K562 (cell line): ENCODE measurements around the gene NPTXR. TPM values are rescaled to one million over a fixed set of nuclear protein-coding genes. Genes with fewer than 3 reads are reported as not detected.
A peak's percentile ranks its signal among the peaks of the same experiment; 100 is the strongest.

ENCODE experiments used
- FOXA3 ChIP-seq, 2 experiments: fragments of 450-650 bp in 1 of 2; sonication (generic) in 1 of 2; formaldehyde crosslinking; IDR thresholded peaks in 1 of 2; conservative IDR thresholded peaks in 1 of 2; 2 replicates each; pipeline versions ENCODE4 v1.4.0 to v1.8.0; 2020 to 2022; ENCODE audit warnings: mild to moderate bottlenecking in 2 of 2, missing genetic modification reagents in 1 of 2
- NBN ChIP-seq: fragments of 450-650 bp; IDR thresholded peaks from 2 replicates; pipeline ENCODE4 v1.6.1; 2016; ENCODE audit warnings: low read depth, mild to moderate bottlenecking
- USF2 ChIP-seq: sonication (generic); formaldehyde crosslinking; IDR thresholded peaks from 2 replicates; pipeline ENCODE4 v1.5.0; 2020; ENCODE audit warnings: missing genetic modification reagents
- ZBTB33 ChIP-seq: sonication (generic); formaldehyde crosslinking; IDR thresholded peaks from 2 replicates; pipeline ENCODE4 v1.8.1; 2023; ENCODE audit warnings: mild to moderate bottlenecking, missing genetic modification reagents
- polyA plus RNA-seq, 8 experiments: library from polyadenylated mRNA; depleted of rRNA in 4 of 8; stranded (reverse) in 5 of 8; unstranded in 3 of 8; fragments of >200 nt; fragmentation: Nextera tagmentation in 2 of 8; fragmentation: Illumina TruSeq in 1 of 8; extraction: Ambion mirVana in 2 of 8; extraction: Trizol in 1 of 8; gene quantifications; 2 replicates each; pipeline versions ENCODE4 v1.2.1 to v1.2.3, GENCODE V29; 2011 to 2014; ENCODE audit warnings: inconsistent platforms in 1 of 8, missing spikeins in 1 of 8
- total RNA-seq, 7 experiments: library from RNA; depleted of rRNA in 6 of 7; stranded (reverse); fragments of >200 nt in 6 of 7; fragmentation: Illumina TruSeq in 2 of 7; extraction: Trizol in 2 of 7; gene quantifications; 2 replicates each; pipeline versions ENCODE4 v1.2.1 to v1.2.3, GENCODE V29; 2011 to 2021; ENCODE audit warnings: low replicate concordance in 1 of 7
- TF ChIP-seq, protein P1 (sequence below), 2 experiments: fragments of 200-800 bp in 1 of 2; sonication (Bioruptor generic) in 1 of 2; sonication (generic) in 1 of 2; formaldehyde crosslinking in 1 of 2; IDR thresholded peaks in 1 of 2; conservative IDR thresholded peaks in 1 of 2; 2 replicates each; pipeline versions ENCODE4 v1.5.0 to v1.6.1; 2016 to 2020; ENCODE audit warnings: missing compliant biosample characterization in 1 of 2, missing genetic modification characterization in 1 of 2, missing genetic modification reagents in 1 of 2
- TF ChIP-seq, protein P2 (sequence below): sonication (generic); formaldehyde crosslinking; IDR thresholded peaks from 2 replicates; pipeline ENCODE4 v1.8.0; 2022; ENCODE audit warnings: mild to moderate bottlenecking, missing genetic modification reagents
- TF ChIP-seq, protein P3 (sequence below), 2 experiments: fragments of 250-450 bp in 1 of 2; fragments of 450-650 bp in 1 of 2; sonication (Bioruptor Pico) in 1 of 2; IDR thresholded peaks; 2 replicates each; pipeline versions ENCODE4 v1.6.1 to v1.8.0; 2016 to 2021; ENCODE audit warnings: mild to moderate bottlenecking in 2 of 2, moderate library complexity in 2 of 2, missing compliant biosample characterization in 1 of 2, missing genetic modification characterization in 1 of 2

The NPTXR gene
- total and polyA plus RNA-seq, 9 of the 15 experiments (the other 6 are each of a cell fraction or from before 2014, with no cell fraction given), result 0.01 to 3.1 (median 1.1) TPM

DNA sequence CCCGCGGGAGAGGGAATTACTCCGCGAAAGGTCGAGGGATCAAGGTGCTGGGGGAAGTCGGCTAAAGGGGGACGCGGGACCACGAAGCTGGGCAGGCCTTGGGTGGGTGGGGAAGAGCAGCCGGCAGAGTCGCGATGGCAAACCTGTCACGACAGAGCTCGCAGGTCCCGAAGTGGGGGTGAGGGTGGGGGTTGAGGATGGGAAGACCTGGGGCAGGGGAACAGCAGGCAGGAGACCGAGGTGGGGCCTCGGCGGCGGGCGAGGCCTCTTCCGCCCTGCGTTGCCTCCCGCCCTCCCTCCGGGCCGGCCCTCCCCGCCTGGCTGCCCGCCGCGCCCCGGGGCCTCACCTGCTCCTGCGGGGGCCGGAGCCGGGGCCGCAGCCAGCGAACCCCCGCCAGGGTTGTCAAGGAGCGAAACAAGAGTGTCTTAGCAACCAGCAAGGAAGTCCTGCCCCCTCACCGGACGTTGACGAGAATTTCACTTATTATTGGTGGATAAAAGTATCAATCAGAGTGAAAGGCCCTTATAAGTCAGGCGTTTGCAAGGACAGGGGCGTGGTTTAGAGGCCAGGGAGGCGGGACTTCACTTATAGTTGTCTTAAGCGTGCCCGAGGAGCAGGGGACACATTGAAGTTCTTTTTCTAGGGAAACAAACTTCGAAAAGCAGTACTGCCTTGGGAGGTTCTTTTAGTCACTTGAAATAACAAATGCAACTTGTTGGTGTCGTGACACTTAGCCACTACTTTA is 49.9 kb downstream of the NPTXR start, which contains the start of gene DNAL4 (continued):
- TF ChIP-seq, protein P1, sequence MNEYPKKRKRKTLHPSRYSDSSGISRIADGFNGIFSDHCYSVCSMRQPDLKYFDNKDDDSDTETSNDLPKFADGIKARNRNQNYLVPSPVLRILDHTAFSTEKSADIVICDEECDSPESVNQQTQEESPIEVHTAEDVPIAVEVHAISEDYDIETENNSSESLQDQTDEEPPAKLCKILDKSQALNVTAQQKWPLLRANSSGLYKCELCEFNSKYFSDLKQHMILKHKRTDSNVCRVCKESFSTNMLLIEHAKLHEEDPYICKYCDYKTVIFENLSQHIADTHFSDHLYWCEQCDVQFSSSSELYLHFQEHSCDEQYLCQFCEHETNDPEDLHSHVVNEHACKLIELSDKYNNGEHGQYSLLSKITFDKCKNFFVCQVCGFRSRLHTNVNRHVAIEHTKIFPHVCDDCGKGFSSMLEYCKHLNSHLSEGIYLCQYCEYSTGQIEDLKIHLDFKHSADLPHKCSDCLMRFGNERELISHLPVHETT (CRISPR knock-in tag; conservative IDR thresholded peaks at IDR 0.05 in 1 of 2, IDR thresholded peaks at IDR 0.05 in 1 of 2), result peak in 1 of 2 experiments; percentile 80; a peak in 2 of 4 replicates
- TF ChIP-seq FOXA3 (CRISPR knock-in tag; conservative IDR thresholded peaks at IDR 0.05 in 1 of 2, IDR thresholded peaks at IDR 0.05 in 1 of 2) (no peak), NBN (no peak), USF2 (CRISPR knock-in tag) (no peak), ZBTB33 (CRISPR knock-in tag) (no peak)
- TF ChIP-seq, protein P2, sequence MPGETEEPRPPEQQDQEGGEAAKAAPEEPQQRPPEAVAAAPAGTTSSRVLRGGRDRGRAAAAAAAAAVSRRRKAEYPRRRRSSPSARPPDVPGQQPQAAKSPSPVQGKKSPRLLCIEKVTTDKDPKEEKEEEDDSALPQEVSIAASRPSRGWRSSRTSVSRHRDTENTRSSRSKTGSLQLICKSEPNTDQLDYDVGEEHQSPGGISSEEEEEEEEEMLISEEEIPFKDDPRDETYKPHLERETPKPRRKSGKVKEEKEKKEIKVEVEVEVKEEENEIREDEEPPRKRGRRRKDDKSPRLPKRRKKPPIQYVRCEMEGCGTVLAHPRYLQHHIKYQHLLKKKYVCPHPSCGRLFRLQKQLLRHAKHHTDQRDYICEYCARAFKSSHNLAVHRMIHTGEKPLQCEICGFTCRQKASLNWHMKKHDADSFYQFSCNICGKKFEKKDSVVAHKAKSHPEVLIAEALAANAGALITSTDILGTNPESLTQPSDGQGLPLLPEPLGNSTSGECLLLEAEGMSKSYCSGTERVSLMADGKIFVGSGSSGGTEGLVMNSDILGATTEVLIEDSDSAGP (CRISPR knock-in tag), result no peak
- TF ChIP-seq, protein P3, sequence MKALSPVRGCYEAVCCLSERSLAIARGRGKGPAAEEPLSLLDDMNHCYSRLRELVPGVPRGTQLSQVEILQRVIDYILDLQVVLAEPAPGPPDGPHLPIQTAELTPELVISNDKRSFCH (CRISPR knock-in tag; IDR thresholded peaks at IDR 0.05), result no peak
- TF ChIP-seq, protein P3 (tag; IDR thresholded peaks at IDR 0.05), result no peak
